ENCODE results near the gene MACIR. TPM values are rescaled to one million over a fixed set of nuclear protein-coding genes. Genes with fewer than 3 reads are reported as not detected.

MACIR gene, protein sequence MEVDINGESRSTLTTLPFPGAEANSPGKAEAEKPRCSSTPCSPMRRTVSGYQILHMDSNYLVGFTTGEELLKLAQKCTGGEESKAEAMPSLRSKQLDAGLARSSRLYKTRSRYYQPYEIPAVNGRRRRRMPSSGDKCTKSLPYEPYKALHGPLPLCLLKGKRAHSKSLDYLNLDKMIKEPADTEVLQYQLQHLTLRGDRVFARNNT
- total RNA-seq = 0.53 TPM

DNA sequence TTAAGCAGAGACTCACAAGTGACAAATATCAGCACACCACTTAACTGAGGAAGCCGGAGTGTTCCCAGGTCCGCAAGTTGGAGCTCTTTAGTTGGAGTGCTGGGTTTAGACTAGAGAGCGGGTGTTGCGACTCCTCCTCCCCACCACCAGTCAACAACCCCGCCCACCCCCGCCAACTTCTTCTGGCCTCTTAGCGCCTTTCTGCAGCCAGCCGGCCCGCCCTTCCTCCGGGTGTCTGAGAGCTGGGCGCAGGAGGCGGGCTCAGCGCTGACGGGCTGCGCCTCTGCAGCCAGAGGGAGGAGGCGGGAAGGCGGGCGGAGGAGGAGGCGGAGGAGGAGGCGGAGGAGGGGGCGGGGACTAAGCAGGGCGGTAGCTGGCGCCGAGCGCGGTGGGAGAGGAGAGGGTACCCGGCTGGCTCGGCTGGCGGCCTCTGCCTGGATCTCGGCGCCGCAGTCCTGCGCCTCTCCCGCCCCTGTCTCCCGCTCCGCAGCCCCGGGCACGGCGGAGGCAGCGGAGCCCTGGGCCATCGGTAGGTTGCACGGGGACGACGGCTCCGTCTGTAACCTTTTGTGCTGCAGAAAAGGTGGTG is at the start of gene MACIR:
Gene MACIR (plus strand): TSS at position 396 of the 589 bp plus-strand sequence. CDS start 17,157 bp downstream, outside the sequence.
- TF ChIP-seq, protein P1, sequence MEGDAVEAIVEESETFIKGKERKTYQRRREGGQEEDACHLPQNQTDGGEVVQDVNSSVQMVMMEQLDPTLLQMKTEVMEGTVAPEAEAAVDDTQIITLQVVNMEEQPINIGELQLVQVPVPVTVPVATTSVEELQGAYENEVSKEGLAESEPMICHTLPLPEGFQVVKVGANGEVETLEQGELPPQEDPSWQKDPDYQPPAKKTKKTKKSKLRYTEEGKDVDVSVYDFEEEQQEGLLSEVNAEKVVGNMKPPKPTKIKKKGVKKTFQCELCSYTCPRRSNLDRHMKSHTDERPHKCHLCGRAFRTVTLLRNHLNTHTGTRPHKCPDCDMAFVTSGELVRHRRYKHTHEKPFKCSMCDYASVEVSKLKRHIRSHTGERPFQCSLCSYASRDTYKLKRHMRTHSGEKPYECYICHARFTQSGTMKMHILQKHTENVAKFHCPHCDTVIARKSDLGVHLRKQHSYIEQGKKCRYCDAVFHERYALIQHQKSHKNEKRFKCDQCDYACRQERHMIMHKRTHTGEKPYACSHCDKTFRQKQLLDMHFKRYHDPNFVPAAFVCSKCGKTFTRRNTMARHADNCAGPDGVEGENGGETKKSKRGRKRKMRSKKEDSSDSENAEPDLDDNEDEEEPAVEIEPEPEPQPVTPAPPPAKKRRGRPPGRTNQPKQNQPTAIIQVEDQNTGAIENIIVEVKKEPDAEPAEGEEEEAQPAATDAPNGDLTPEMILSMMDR (IDR thresholded peaks at IDR 0.05) = no peak
- peak within 1 kb of the TSS; percentile 73 to 79 for H3K27ac ChIP-seq
- H3K27me3 ChIP-seq = no peaks in the 10 kb centered on the region
- H3K36me3 ChIP-seq = no peaks in the 10 kb centered on the region
- no peaks in the 10 kb centered on the region for H3K9me3 ChIP-seq
- H3K4me1 ChIP-seq = peaks cover 0 to 23% of the 10 kb centered on the region in 2 donors
- DNase-seq (ENCODE audit: low spot score in 2 of 2) = peak; percentile 86 to 98
- intact Hi-C loops (cut with DNase I) = loop anchor here (2.0 to 5.0 kb wide), 2 partner anchors 138 to 304 kb away; partner anchors contain the start of genes GIN1, NUDT12 and PPIP5K2
- peak within 1 kb of the TSS; percentile 77 to 89 for H3K4me3 ChIP-seq

GRCh38 chr5:103209065-103209464 is 49.5 kb upstream of the MACIR start:
- Histone ChIP-seq H3K27ac (no peak overlapping the region), H3K4me3 (no peak overlapping the region), H3K36me3 (peaks cover 9 to 21% of the 10 kb centered on the region in 2 donors), H3K9me3 (no peaks in the 10 kb centered on the region), H3K27me3 (no peaks in the 10 kb centered on the region), H3K4me1 (no peaks in the 10 kb centered on the region)
- no peak for DNase-seq (ENCODE audit: low spot score in 2 of 2)
- TF ChIP-seq, protein P1 (IDR thresholded peaks at IDR 0.05) = no peak
- intact Hi-C loops (cut with DNase I) = no loop called here

DNA sequence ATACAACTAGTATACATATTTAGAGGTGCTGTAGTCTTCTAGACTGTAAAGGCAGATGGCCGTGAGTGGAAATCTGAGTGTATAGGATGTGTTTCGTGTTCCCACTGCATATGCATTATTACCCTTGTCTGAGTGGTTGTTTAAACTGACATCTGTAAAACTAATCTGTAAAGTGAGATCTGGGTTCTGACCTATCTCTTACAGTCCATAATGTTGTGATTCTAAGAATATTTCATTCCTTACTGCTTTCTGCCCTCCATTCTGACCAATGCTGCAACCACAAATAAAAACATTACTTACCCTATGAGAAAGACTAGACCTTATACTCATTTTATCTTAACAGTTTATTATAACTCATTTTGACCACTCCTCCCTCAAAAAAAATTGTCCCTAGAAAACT is 47.6 kb upstream of the MACIR start:
- intact Hi-C loops (cut with DNase I) = no loop called here
- Histone ChIP-seq H3K9me3 (no peaks in the 10 kb centered on the region), H3K27me3 (no peaks in the 10 kb centered on the region), H3K4me3 (no peak overlapping the region), H3K4me1 (no peaks in the 10 kb centered on the region), H3K27ac (no peak overlapping the region), H3K36me3 (peaks cover 5 to 8% of the 10 kb centered on the region in 2 donors)
- no peak for DNase-seq (ENCODE audit: low spot score in 2 of 2)
- TF ChIP-seq, protein P1 (IDR thresholded peaks at IDR 0.05) = no peak

DNA sequence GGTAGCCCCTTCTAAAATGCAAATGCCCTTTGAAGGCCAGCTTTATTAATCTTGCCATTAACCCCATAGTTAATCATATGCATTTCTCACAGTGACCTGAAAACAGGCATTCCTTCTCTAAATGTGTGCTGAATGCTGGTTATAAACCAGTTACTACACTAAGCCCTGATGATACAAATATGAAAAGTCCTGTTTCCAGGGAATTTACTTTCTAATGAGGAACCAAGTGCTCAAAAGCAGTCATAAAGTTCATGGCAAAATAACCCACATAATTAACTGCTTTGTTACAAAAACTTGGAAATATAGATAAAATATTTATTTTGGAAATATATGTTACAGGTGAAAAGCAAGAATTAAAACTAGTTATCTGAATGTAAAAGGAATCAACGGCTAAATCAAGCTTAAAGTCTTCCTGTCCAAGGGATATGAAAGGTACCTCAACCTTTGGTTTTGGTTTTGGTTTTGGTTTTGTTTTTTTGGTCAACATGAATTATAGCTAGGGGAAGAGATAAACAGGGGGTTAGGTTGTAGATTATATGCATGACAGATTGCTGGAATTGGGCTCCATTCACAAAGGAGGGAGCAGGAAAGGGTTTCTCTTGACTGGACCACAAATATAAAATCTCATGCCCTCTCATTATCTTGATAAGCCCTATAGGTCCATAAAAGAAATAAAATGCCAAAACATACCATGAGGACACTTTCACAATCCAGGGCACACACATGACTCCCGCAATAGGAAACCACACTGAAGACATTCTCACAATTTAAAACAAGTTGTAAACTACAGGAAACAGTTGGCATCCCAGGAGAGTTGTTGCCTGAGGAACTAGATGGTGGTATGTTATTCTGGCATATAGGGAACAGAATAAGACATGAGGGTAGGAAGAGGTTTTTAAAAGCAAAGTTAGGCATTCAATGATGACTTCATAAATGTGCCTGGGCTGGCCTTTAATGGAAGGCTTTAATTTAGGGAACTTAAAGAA is 46.7 kb upstream of the MACIR start:
- TF ChIP-seq, protein P1 (IDR thresholded peaks at IDR 0.05) = no peak
- H3K36me3 ChIP-seq = peaks cover 0 to 1% of the 10 kb centered on the region in 2 donors
- intact Hi-C loops (cut with DNase I) = no loop called here
- H3K9me3 ChIP-seq = no peaks in the 10 kb centered on the region
- no peaks in the 10 kb centered on the region for H3K27me3 ChIP-seq
- no peaks in the 10 kb centered on the region for H3K4me1 ChIP-seq
- no peak overlapping the region for H3K4me3 ChIP-seq
- DNase-seq (ENCODE audit: low spot score in 2 of 2) = no peak
- no peak overlapping the region for H3K27ac ChIP-seq

- Histone ChIP-seq H3K27me3 (no peaks in the 10 kb centered on the region), H3K4me1 (no peaks in the 10 kb centered on the region), H3K27ac (no peak overlapping the region), H3K4me3 (no peak overlapping the region), H3K9me3 (no peaks in the 10 kb centered on the region), H3K36me3 (no peaks in the 10 kb centered on the region)
- TF ChIP-seq, protein P1 (IDR thresholded peaks at IDR 0.05) = no peak
- intact Hi-C loops (cut with DNase I) = no loop called here
- DNase-seq (ENCODE audit: low spot score in 2 of 2) = no peak
Observed at GRCh38 chr5:103216137-103216536, 42.4 kb upstream of the MACIR start.

Data from ascending aorta (tissue), 2 donors.